Ramos (cell line): ENCODE data around the gene GON4L.
"Not testable (repeated sequence)": the region's sequence is repeated elsewhere in the genome, so short reads cannot be mapped to it uniquely, and the experiment has no call there.

Experiments
- in situ Hi-C: fragments of 300-500 bp; cut with MboI; formaldehyde crosslinking; loops from one replicate; pipeline ENCODE4 v1.14.3; 2022; ENCODE audit warnings: low sequenced_read_pairs; ENCODE audit not compliant: unreplicated experiment

GON4L gene

DNA sequence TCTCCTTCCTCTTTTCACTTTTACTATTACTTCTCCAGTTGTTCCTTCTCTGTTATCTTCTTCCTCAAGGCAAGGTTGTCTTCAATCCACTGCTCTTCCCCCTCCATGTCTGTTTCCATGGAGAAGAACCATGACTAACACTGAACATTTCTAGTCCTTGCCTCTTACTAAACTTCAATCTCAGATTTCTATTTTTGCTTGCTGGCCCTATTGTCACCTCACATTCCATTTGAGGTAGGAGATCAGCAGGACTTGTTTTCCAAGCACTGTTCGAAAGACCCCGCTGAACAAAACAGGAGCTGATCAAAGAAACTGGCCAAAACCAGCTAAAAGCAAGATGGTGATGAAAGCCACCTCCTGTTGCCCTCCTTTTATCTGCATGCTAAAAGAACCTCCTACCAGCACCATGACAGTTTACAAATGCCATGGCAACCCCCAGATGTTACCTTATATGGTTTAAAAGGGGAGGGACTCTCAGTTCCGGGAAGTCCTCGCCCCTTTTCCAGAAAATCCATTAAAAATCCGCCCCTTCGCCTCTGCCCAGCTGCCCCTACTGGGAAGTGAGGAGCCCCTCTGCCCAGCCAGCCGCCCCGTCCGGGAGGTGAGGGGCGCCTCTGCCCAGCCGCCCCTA, 22.6 kb downstream of the GON4L start:
- in situ Hi-C loops: no loop called here

DNA sequence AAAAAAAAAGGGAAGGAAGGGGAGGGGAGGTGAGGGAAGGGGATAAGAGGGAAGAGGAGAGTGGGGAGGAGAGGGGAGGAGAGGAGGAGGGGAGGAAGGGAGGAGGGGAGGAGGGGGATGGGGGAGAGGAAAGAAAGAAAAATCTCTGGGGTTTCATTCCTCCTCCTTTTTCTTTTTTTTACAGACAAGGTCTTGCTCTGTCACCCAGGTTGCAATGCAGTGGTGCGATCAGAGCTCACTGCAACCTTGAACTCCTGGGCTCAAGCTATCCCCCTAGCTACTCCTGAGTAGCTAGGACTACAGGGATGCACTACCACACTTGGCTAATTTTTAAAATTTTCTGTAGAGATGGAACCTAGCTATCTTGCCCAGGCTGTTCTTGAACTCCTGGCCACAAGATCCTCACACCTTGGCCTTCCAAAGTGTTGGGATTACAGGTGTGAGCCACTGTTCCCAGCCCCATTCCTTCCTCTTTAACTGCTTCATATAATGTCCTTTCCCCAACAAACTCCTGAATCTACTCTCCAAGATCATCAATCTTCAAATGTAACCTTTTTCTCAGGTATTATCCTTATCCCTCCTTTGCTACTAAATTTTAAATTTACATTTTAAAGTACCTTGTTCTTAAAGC, 23.2 kb downstream of the GON4L start:
- in situ Hi-C loops: no loop called here

DNA sequence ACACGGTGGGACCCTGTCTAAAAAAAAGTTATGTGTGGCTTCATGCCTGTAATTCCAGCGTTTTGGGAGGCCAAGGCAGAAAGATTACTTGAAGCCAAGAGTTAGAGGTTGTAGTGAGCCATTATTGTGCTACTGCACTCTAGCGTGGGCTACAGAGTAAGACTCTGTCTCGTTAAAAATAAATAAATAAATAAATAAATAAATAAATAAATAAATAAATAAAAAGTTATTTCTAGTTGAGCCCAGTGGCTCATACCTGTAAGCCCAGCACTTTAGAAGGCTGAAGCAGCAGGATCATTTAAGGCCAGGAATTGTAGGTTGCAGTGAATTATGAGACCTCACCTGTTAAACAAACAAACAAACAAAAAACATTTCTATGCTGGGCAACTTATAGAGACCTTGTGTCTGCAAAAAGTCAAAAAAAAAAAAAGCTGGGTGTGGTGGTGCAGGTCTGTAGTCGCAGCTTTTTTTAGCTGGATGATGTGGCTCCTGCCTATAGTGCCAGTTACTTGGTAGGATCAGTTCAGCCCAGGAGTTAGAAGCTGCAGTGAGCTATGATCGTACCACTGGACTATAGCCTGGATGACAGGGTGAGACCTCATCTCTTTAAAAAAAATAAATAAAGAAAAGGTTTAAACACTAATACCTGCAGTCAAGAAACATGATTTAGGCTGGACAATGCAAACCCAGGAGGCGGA, 25.6 kb downstream of the GON4L start:
- in situ Hi-C loops: no loop called here

DNA sequence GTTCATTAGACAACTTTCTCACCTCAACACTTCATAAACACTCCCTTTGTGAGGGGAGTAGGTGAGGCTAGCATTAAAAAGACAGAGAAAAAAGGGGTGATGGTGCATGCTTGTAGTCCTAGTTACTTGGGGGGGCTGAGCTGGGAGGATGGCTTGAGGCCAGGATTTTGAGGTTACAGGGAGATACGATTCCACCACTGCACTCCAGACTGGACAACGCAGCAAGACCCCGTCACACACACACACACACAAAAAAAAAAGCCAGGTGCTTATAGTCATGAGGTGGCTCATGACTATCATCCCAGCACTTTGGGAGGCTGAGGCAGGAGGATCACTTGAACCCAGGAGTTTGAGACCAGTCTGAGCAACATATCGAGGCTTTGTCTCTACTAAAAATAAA, 29.6 kb downstream of the GON4L start:
- in situ Hi-C loops: no loop called here

DNA sequence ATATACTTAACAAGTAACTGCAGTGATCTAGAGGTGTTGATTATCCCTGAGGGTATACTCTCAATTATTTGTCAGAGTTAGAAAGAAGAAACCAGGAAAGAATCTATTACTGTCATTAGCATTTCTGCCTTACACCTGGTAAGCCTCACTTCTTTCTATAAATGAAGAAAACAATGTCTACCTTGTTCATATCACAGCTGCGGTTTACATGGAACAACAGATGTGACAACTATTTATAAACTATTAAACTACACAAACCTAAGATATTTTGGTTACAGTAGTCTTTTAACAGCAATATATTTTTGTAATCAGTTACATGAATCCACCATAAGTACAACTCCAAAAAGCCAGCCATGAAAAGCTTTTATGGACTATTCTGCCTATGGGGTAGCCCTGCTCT, 40.7 kb downstream of the GON4L start:
- in situ Hi-C loops: no loop called here

DNA sequence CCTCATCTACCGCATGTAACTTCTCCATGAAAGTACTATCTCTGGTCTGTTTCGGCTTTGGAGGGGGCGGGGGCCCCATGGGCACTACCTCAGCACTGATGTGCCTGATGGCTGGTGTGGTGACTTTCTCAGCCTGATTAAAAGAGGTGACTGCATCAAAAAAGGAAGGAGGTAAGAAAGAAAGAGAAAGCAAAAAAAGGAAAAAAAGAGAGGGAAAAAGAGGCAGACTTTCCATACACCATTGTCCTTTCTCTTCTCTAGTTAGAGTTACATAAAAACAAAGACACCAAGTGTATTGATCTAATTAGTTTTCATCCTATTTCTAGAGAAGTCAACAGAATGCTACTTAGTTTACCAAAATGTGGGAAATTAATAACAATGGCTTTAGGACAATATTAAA, 43.3 kb downstream of the GON4L start:
- in situ Hi-C loops: no loop called here

DNA sequence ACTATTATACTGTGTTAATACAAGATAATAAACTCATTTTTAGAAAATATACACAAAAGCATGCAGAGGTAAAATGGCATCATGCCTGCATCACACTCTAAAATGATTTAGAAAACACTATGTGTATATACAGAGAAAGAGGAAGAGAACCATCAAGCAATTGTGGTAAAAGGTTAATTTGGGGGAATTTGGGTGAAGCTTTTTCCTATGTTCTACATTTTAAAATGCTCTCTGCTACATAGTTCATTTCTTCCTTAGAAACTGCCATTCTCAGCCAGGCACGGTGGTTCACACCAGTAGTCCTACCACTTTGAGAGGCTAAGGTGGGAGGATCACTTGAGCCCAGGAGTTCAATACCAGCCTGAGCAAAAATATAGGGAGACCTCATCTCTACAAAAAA, 44.1 kb downstream of the GON4L start:
- in situ Hi-C loops: no loop called here

DNA sequence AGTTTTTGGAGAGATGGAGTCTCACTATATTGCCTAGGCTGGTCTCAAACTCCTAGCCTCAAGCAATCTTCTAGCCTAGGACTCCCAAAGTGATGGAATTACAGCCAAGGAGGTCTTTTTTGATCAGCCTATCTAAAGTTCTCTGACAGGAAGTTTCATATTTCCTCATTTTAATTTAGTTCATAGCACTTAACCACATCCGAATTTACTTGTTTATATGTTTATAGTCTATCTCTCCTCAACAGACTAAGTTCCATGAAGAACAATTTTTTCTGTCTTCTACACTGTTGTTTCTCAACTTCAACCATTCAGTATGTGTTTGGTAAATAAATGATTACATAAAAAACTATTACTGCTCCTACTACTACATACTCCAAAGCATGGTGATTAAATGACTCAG, 47.9 kb downstream of the GON4L start:
- in situ Hi-C loops: no loop called here

DNA sequence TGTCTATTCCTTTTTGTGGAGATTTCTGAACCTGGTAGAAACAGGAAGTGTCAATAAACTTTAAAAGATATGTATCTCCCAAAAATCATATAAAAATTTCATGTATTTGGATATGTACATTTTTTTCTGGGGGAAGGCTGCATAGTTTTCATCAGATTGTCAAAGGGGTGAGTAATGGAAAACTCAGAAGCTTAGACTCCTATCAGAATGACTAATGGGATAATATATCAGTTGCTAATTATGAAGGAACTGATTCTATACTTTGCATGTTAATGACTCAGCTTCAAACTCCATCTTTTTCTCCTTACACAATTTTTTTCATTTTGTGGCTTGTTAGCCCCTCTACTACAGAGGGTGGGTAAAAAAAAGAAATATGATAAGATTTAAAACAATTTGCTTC, 55.9 kb downstream of the GON4L start:
- in situ Hi-C loops: no loop called here

DNA sequence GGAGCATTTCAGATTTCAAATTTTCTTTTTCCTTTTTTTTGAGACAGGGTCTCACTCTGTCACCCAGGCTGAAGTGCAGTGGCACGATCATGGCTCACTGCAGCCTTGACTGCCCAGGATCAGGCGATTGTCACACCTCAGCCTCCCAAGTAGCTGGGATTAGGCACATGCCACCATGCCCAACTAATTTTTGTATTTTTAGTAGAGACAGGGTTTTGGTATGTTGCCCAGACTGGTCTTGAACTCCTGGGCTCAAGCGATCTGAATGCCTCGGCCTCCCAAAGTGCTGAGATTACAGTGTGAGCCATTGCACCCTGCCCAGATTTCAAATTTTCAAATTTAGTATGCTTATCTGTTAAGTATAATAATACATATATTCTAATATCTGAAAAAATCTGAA, 61.4 kb downstream of the GON4L start:
- in situ Hi-C loops: not testable (repeated sequence)

DNA sequence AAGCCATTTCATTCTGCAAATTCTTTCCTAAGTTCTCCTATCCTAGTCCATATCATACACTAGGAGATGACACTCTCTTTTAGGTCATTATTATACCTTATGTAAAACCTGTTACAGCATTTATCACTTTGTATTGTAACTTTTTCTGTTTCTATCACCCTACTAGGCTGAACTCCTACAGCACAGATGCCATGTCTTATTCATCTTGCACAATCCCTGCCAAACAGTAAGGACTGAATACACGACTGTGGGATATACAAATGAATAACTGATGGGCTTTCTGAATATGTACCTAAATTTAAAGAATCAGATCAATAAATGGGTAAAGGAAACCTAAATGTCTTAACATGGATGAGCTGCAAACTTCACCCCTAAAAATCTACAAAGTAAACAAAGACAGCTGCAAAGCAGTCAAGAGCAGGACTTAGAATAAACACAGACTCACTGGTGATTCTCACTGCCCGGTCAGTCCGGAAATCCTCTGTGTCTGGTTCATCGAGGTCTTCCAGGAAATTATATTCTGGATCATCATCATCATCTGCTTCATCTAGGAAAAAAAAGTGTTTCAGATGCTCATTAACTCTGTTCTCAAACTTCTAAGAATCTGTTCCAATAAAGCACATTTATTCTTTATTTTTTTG, 62.3 kb downstream of the GON4L start:
- in situ Hi-C loops: no loop called here

DNA sequence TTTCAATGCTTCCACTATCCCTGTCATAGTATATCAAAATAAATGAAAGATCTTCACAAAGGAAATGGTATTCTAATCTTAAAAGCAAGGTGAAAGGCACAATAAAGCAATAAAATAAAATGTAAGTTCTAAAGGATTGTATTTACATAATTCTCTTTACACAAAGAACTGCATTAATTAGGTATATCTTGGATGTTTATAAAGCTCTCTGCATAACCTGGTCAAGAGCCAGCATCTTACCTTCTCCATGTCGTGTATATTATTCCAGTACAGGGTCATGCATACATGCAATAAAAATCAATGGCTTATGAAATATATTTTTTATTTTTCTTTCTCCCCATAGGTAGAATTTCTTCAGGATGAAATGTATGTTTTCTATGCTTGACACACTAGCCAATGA, 63.8 kb downstream of the GON4L start:
- in situ Hi-C loops: no loop called here

DNA sequence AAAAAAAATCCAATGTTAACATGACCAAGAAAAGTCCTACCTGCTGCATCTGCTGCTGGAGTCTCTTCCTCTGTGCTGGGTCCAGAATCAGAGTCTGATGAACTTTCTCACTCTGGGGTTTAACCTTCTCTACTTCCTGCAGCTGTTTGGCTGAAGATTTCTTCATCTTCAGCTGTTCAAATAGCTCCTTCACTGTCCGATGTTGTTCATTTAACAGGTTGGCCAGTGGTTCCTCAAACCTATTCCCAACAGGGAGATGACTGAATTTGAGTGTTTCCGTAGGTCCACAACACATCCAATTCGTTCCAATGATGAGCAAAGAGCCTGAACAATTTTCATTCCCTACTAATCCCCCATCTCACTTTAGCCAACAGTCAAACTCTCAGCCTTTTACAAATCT, 79.4 kb downstream of the GON4L start:
- in situ Hi-C loops: no loop called here

DNA sequence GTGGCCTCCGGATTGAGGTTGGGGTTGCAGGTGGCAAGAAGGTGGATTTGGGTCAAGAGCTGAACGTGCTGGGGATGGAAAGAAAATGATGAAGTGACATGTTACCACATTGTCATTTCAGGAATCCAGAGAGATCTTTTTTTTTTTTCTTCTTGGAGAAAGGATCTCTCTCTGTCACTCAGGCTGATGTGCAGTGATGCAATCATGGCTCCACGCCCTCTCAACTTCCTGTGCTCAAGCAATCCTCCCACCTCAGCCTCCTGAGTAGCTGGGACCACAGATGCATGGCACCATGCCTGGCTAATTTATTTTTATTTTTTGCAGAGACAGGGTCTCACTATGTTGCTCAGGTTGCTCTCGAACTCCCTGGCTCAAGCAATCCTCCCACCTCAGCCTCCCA, 80.6 kb downstream of the GON4L start:
- in situ Hi-C loops: no loop called here

DNA sequence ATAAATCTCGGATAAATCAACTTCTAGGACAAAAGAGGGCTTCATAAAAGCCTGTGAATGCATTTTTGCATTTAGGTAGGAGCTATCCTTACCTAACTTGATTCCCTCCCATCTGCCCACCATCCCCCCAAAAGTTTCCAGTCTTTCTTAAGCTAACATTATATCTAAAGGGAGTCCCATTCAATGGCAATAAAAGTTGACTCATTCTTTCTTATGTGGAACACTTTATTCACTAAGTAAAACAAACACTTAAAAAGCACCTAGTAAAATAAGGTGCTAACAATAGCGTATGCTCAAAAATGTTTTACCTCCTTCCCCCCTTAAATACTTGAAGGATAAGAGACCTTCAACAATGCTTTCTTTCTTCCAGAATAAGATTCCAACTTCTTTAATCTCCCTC, 83.8 kb downstream of the GON4L start:
- in situ Hi-C loops: no loop called here

DNA sequence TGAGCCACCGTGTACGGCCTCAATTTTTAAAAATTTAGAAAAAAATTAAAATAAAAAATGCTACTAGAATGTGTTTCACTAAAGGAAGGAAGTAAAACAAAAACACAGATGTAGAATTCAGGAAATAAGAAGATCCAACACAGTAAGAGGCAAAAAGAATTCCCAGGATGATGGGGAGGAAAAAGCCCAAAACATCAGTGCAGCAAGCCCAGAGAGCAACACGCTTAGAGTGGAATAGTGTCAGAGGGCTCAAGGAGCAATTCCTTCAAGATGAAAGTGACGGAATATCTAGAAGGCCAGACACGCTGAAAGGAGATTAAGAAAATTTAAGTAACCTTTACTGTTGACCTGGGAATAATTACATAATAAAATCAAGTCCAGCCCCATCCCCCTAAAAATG, 87.8 kb downstream of the GON4L start:
- in situ Hi-C loops: no loop called here

DNA sequence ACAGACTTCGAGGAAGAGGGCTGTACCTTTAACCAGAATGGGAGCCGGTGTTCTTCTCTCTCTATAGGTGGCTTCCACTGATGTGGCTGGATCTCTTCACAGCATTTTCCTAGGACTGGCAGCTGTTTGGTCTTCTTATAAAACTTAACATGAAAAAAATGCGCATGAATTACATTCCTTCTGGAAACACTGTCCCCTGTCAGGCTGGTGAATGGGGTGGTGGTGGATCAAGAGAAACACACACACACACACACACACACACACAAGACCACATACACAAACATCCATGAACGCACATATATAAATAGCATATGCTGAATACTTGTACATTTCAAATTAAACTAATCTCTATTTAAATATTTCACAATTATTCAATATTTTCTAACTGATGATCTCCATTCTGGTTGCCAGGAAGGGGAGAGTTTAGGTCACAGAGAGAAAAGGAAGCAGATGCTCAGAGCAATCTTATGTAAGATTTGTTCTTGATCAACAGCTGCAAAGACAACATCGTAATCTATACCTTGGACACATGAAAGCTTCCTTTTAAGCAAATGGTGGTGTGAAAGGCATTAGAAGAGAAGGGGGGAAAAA, 89.5 kb downstream of the GON4L start:
- in situ Hi-C loops: not testable (repeated sequence)

DNA sequence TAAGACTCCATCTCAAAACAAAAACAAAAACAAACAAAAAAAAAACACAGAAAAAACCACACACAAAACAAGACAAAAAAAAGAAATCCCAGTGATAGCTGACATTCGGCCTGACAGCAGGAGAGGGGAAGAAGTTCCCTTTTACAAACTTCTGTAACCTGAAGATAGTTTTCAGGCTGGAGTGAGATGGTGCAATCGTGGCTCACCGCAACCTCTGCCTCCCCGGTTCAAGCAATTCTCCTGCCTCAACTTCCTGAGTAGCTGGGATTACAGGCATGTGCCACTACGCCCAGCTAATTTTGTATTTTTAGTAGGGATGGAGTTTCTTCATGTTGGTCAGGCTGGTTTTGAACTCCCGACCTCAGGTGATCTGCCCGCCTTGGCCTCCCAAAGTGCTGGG, 93.0 kb downstream of the GON4L start:
- in situ Hi-C loops: not testable (repeated sequence)

DNA sequence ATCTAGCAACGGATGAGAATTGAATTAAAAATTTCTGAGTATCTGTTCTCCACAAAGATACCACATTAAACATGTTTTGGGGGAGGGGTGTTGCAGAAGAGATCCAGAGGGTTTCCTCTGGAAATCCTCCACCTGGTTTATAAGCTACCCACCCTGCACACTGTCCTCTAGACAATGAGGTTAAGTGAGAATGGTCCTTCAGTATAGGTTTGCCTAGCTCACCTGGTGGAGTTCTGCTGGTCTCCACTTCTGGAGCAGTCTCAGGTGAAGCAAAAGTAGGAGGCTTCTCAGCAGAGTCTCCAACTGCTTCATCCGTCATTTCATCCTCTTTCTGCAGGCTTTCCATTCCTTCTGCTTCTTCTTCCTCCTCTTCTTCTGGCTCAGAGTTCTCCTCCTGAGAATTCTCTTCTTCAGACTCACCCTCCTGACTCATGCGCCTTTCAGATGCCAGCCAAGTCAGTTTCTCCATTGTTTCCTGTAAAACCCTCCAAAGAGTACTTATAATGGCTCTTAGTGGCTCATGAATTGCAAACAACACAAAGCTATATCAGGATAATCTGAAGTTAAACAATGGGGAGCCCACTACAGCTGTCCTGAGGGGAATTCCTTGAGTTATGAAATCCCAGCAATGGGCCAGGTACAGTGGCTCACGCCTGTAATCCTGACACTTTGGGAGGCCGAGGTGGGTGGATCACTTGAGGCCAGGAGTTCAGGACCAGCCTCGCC, 93.8 kb downstream of the GON4L start:
- in situ Hi-C loops: not testable (repeated sequence)

DNA sequence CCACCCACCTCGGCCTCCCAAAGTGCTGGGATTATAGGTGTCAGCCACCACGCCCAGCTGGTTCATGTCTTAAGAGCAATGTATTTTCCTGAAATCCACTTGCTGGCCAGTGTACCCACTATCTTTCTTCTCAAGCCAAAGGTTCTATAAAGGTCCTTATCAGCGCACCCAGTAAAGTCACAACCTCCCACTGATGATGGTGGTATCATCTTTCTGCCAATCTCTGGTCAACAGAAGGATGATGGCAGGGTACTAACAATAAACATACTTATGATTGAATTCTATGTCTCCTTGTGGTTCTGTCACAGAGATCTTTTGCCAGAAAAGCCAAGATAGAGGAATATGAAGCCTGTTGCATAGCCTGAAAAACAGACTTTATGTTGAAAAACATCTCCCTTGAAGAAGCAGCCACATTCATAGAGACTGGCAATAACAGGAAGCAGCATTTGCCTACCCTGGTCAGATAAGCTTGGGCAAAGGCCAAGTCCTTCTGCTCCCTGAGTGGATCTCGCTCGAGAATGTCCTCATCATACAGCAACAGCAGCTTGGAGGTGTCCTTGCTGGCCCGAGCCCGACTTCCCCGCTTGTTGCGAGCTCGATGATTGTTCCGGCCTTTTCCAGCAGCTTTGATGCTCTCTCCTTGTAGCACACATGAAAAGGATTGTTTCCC, 95.1 kb downstream of the GON4L start:
- in situ Hi-C loops: no loop called here
